GM23248 (cell line): ENCODE results near the gene PIEZO2.

Source experiments
- EZH2 ChIP-seq: fragments of 200-600 bp; sonication (generic); IDR thresholded peaks from 2 replicates; pipeline ENCODE4 v1.6.1; 2018; ENCODE audit warnings: antibody characterized with exemption, mild to moderate bottlenecking; ENCODE audit not compliant: insufficient read depth, poor library complexity, severe bottlenecking
- EZH2phosphoT487 ChIP-seq: fragments of 200-600 bp; sonication (generic); IDR thresholded peaks from 2 replicates; pipeline ENCODE4 v1.6.1; 2018; ENCODE audit warnings: antibody characterized with exemption, moderate library complexity, mild to moderate bottlenecking, low read depth; ENCODE audit not compliant: insufficient read depth

DNA sequence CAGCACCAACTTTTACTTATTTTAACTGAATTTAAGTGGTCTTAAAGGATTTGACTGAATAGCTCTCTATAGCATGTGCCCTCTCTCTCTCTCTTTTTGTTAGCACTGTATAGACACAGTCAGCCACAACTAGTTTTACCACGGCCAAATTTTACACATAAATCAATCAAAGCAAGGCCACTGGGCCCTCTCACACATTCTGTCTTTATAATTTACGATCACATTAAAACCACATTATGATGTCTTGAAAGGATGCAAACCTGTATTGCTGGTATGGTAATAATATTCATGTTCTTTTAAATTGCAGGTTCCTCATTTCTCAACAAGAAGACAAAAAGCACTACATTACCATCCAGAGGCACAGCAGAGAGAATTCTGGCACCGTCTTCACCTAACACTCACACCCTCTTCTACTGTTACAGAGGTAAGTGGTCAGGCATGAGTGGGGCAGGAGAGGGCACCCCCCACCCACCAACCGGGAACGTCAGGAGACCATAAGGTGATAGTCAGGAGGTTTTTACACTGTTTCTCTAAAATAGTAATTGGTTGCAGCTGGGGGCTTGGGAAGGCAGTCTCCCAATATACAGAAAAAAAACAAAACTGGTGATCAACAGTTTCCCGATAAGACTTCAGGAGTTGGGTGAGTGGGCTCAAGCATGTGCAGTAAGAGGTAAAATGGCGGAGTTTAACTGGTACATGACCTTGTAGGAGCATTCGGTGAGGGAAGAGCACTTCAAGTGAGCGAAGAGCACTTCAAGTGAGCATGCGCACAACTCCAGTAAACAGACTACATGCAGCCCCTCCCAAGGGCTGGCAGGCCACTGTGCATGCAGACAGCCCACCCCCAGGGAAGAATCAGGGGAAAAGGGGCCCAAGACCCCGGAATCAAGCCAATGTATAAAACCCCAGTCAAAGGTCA, 296.7 kb downstream of the PIEZO2 start:
- TF ChIP-seq EZH2 (no peak), EZH2phosphoT487 (no peak)
